GM19397 (cell line): ENCODE results near the gene TM2D3.

Experiments used
- ATAC-seq: cut with Tn5 transposase; IDR thresholded peaks from one replicate; pipeline ENCODE4 v1.9.1; 2021; ENCODE audit warnings: mild to moderate bottlenecking, moderate library complexity; ENCODE audit not compliant: unreplicated experiment

Gene TM2D3

GRCh38 chr15:101625980-101626379 is 26.2 kb downstream of the TM2D3 start:
- no peak for ATAC-seq

GRCh38 chr15:101625184-101625583 is 27.0 kb downstream of the TM2D3 start:
- no peak for ATAC-seq

- no peak for ATAC-seq
Measured at GRCh38 chr15:101623367-101624304, 28.5 kb downstream of the TM2D3 start.

GRCh38 chr15:101621961-101622360 is 30.2 kb downstream of the TM2D3 start:
- ATAC-seq = no peak

- no peak for ATAC-seq
Measured at GRCh38 chr15:101620671-101621070, 31.5 kb downstream of the TM2D3 start.

- no peak for ATAC-seq
Measured at GRCh38 chr15:101619615-101619865, 32.6 kb downstream of the TM2D3 start.

- ATAC-seq = no peak
Measured at GRCh38 chr15:101618851-101619614, 33.1 kb downstream of the TM2D3 start.

- ATAC-seq = no peak
Measured at GRCh38 chr15:101618076-101618475, 34.1 kb downstream of the TM2D3 start.

GRCh38 chr15:101617390-101617965 is 34.7 kb downstream of the TM2D3 start:
- ATAC-seq = no peak

- ATAC-seq = no peak
Measured at GRCh38 chr15:101615986-101616848, 36.0 kb downstream of the TM2D3 start.

- no peak for ATAC-seq
Measured at GRCh38 chr15:101615414-101615985, 36.7 kb downstream of the TM2D3 start.

GRCh38 chr15:101614761-101615160 is 37.4 kb downstream of the TM2D3 start:
- no peak for ATAC-seq

- ATAC-seq = no peak
Measured at GRCh38 chr15:101614001-101614585, 38.1 kb downstream of the TM2D3 start.

- no peak for ATAC-seq
Measured at GRCh38 chr15:101613130-101614000, 38.8 kb downstream of the TM2D3 start.

GRCh38 chr15:101612676-101613075 is 39.5 kb downstream of the TM2D3 start:
- ATAC-seq = no peak

- ATAC-seq = no peak
Measured at GRCh38 chr15:101611580-101612299, 40.4 kb downstream of the TM2D3 start.

- no peak for ATAC-seq
Measured at GRCh38 chr15:101611007-101611406, 41.2 kb downstream of the TM2D3 start.

- ATAC-seq = no peak
Measured at GRCh38 chr15:101610611-101611000, 41.6 kb downstream of the TM2D3 start.
